HL-60/S4 treated with phorbol 12-myristate 13-acetate at 8.2 ng/mL for 4 days and 3 days (cell line): ENCODE measurements around the gene CT47B1.
"Not testable (repeated sequence)": the region's sequence is repeated elsewhere in the genome, so short reads cannot be mapped to it uniquely, and the experiment has no call there.

Experiments
- in situ Hi-C: fragments of 300-500 bp; cut with MboI; formaldehyde crosslinking; loops from 2 replicates; pipeline ENCODE4 v1.15.0; 2022; ENCODE audit warnings: low sequenced_read_pairs

The CT47B1 gene

DNA sequence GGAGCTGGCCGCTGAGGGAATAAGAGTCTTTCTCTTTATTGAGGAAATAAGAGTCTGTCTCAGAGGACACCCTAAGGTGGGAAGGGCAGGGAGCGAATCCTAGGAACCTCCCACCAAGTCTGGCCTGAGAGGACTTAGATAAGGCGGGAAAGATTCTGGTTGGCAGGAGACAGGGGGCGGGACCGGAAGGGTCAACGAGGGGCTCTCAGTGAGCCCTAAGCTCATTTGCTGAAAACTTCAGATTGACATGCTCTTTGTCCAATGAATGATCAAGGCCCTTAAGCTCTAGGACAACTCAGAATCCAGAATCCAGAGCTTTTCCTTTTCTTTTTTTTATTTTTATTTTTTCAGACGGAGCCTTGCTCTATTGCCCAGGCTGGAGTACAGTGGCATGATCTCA, at the start of gene CT47B1:
CT47B1 (minus strand) TSS at position 101 of the 400 bp plus-strand sequence. CDS start 196 bp downstream, outside the sequence.
- in situ Hi-C loops, result not testable (repeated sequence)

GRCh38 chrX:120874678-120875557, 748 bp downstream of the CT47B1 start:
- in situ Hi-C loops, result no loop called here

DNA sequence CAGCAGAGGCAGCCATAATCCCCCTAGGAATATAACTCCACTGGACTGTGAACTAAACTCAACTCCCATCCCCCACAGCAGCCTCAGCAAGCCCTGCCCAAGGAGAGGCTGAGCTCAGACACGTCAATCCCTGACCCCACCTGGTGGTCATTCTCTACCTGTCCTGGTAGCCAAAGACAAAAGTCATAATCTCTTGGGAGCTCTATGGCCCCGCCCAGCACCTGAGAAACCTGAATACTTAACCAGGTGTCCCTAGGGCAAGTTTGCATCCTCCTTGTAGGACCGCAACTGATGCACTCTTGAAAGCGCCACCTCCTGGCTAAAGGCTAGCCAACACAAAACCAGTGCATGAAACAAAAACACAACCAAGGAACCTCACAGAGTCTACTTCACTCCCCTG, 18.4 kb downstream of the CT47B1 start:
- in situ Hi-C loops, result no loop called here

GRCh38 chrX:120840827-120841226, 34.8 kb downstream of the CT47B1 start:
- in situ Hi-C loops, result no loop called here

DNA sequence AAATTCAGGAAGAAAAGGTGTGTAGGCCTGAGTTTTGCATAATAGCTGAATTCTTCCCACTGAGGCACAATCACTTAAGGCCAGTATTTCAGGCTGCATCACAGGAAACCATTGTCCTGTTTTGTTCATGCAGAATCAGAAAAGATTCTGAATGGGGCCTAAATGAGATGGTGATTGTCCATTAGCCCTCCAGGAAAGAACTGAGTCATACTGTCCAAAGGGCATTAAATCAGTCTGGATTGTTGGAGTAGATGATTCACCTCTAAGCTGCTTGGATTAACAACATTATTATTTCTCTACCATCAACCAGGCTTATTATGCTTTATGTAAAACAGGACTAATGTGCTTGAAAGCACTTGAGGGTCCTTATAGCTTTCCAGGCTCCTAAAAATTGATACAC, 36.2 kb downstream of the CT47B1 start:
- in situ Hi-C loops, result no loop called here

- in situ Hi-C loops, result not testable (repeated sequence)
These were observed 48.5 kb downstream of the CT47B1 start for GRCh38 chrX:120827213-120827612.

- in situ Hi-C loops, result no loop called here
These were observed 50.5 kb downstream of the CT47B1 start for GRCh38 chrX:120825146-120825545.

DNA sequence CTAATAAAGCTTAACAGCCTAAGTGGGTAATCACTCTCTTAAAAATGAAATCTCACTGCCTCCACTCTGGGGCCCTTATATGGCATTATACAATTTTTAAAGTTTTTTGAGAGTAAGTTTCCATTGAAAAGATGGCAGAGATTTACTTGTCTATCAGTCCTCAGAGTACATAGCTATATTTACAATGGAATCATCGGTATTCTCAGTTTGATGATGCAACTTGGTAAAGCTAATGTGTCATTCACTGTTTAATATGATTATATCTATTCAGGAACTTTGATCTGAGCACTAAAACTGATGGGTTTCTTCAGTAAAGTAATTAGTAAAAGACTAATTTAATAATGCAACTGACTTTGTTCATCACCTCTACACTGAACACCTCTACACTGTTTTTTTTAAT, 51.6 kb downstream of the CT47B1 start:
- in situ Hi-C loops, result no loop called here

GRCh38 chrX:120823556-120823955, 52.1 kb downstream of the CT47B1 start:
- in situ Hi-C loops, result no loop called here
